HG02840 (cell line): ENCODE results near the gene USP34.
A peak's percentile ranks its signal among the peaks of the same experiment; 100 is the strongest.
"Not testable (repeated sequence)": the region's sequence is repeated elsewhere in the genome, so short reads cannot be mapped to it uniquely, and the experiment has no call there.

Experiments used
- ATAC-seq: cut with Tn5 transposase; IDR thresholded peaks from one replicate; pipeline ENCODE4 v1.9.1; 2021; ENCODE audit warnings: mild to moderate bottlenecking, moderate library complexity, moderate number of reproducible peaks; ENCODE audit not compliant: unreplicated experiment, low FRiP score

Gene USP34

DNA sequence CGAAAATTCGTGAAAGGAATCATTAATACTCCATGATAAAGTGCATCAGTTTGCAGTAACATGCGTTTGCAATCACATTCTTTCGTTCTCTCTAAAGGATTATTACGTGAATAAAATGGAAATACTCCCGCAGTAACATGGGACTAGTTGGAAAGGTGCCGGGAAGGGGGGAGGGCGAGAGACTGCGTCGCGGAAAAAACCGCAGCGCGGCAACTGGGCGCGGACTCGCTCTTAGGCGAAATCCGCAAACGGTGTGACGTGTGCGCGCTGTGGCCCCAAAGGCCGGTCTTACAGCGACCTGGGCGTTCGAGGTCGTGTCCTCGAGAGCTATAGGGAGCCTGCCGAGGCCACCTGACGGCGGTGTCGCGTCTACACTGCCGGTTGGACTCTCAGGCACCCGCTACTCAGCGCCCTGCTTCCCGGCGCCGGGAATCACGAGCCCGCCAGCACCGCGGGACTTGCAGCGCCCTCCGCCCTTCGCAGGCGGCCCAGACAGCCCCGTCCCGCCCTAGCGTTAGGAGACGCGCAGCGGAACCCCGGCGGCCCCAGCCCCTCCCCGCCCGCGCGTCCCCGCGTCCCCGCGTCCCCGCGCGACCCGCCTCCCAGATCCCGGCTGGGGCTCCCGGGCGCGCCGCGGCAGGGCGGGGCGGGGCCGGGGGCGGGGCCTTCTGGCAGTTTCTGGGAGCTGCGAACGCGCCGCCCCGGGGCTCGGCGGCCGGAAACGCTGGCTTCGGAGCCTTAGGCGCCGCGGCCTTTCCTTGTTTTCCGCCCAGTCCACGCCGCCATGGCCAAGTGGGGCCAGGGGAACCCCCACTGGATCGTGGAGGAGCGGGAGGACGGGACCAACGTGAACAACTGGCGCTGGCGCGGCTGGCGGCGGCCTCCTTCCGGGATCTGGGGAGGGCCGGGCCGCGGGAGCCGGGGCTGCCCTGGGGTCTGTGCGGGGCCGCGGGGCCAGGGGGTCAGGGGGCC is 293.8 kb downstream of the USP34 start:
- peak; percentile 81 for ATAC-seq

DNA sequence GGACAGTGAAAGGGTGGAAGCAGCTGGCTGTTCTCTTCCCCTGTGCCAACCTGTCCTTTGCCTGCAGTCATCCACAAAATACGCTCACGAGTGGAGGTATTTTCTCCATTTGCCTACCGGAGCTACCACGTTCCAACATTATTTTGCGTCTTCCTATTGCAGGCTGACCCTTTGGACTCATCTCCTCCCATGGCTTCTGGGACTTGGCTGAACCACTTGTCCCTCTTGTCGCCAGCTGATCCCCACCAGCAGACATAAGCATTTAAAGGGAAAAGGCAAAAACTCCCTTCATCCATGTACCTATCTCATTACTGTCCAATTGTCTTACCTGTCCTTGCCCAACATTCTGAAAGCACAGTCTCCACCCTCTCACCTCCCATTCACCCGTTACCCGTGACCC is 295.9 kb downstream of the USP34 start:
- ATAC-seq: no peak

DNA sequence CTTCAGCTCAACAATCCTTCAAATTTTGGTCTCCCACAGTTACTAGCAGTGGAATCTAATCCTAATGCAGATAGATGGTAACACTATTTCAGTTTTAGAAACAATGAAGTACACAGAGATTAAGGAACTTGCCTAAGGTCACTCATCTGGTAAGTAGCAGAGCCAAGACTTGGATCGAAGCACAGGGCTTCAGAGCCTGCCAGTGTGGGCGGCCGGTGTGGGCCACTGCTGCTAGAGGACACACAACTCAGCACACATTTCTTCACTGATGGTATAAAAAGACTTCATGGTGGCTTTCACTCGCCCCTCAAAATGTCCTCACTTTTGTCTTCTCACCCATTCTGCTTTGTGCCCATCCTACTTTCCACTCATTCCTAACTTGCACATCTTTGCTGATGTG is 297.8 kb downstream of the USP34 start:
- ATAC-seq: no peak

GRCh38 chr2:61172671-61173070 is 298.2 kb downstream of the USP34 start:
- no peak for ATAC-seq

GRCh38 chr2:61167579-61167978 is 303.3 kb downstream of the USP34 start:
- ATAC-seq: no peak

- no peak for ATAC-seq
Measured at GRCh38 chr2:61165946-61166345, 304.9 kb downstream of the USP34 start.

DNA sequence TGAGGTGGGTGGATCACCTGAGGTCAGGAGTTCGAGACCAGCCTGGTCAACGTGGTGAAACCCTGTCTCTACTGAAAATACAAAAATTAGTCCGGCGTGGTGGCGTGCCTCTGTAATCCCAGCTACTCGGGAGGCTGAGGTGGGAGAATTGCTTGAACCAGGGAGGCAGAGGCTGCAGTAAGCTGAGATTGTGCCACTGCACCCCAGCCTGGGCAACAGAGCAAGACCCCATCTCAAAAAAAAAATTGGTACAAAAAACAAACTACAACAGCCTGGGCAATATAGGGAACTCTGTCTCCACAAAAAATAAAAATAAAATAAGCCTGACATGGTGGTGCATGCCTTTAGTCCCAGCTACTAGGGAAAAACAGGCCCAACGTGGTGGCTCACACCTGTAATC is 305.8 kb downstream of the USP34 start:
- not testable (repeated sequence) for ATAC-seq

- ATAC-seq: no peak
Measured at GRCh38 chr2:61162721-61163120, 308.2 kb downstream of the USP34 start.

- no peak for ATAC-seq
Measured at GRCh38 chr2:61161888-61162287, 309.0 kb downstream of the USP34 start, which contains the start of gene C2orf74. Gene C2orf74, plus strand, starts transcription at chr2:61162188. Its CDS starts 327 bp downstream, at chr2:61162515.

DNA sequence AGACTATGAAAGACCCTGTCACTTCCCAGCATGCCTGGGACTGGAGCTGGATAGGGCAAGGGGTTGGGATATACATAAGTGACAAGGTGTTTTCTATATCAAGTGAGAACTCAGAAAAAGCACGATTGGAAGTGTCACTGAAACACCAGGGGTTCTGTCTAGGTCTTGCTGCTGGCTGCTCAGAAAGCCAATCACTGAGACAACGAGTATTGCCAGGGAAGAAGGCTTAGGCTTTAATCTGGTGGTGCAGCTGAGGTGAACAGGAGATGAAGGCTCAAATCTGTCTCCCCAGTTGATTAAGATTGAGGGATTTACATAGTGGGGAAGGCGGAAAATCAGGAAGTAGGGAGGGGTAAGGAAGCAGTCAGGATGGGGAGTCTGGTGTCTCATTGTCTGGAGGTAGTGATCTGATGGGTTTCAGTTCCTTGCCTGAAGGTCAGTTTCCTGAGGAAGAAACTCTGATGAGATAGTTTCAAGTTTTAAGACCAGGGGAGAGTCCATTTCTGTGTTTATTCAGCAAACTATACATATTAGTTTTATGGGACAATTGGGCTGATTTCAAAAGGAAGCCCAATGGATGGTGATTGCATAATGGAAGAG is 312.4 kb downstream of the USP34 start:
- ATAC-seq: no peak

DNA sequence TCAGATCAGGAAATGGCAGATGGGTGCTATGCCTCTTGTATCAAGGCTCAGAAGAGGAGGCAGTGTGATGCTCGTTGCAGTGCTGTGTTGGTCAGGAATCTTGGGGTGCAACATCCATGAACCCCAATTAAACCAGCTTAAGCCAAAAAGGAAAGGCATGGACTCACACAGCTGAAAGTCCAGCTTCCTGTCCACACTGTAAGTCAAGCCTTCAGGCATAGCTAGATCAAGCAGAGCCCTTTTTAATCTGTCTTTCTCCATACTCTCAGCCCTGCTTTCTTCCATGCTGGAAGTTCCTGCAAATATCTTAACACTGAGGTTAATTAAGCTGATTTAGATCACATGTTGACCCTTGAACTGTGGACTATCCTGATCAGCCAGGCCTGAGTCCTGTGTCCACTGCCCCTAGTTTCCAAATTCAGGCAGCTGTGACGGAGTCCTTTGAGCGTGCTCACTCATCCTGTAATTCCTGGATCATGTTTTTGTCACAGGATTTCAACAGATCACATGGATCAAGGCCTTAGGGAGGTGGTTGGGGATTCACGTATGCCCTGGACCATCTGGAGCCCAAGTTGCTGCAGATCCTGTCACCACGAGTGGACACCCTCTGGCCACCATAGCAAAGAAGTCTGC is 313.4 kb downstream of the USP34 start:
- no peak for ATAC-seq

GRCh38 chr2:61151436-61151835 is 319.5 kb downstream of the USP34 start:
- no peak for ATAC-seq

- ATAC-seq: no peak
Measured at GRCh38 chr2:61149074-61149473, 321.8 kb downstream of the USP34 start.

DNA sequence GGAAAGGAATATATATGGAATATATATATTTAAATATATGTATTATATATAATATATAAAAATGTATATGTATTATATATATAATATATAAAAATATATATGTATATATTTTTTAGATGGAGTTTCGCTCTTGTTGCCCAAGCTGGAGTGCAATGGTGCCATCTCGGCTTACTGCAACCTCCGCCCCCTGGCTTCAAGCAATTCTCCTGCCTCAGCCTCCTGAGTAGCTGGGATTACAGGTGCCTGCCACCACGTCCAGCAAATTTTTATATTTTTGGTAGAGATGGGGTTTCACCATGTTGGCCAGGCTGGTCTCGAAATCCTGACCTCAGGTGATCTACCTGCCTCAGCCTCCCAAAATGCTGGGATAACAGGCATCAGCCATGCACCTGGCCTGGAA is 322.8 kb downstream of the USP34 start:
- not testable (repeated sequence) for ATAC-seq

DNA sequence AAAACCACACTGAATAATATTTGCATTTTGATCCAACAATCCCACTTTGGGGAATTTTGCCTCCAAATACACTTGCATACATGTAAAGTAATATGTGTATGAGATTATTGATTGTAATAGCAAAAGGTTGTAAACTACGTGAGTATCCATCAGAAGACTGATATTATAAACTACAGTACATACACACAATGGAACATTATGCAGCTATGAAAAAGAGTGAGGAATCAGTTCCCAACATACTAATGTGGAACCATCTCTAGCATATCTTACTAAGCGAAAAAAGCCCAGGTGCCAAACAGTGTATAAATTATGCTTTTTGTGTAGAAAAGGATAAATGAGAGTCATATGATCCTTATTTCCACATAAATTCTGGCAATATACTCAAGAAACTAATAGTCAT is 324.9 kb downstream of the USP34 start:
- ATAC-seq: no peak

- ATAC-seq: peak; percentile 92
Measured at GRCh38 chr2:61144697-61145268, 326.1 kb downstream of the USP34 start.

- ATAC-seq: no peak
Measured at GRCh38 chr2:61141151-61141550, 329.7 kb downstream of the USP34 start.

- ATAC-seq: no peak
Measured at GRCh38 chr2:61138859-61139258, 332.0 kb downstream of the USP34 start.
